DMS53 treated with DMSO at 0.1 percent for 48 hours (cell line): ENCODE results near the gene TSNAXIP1.
A peak's percentile ranks its signal among the peaks of the same experiment; 100 is the strongest.
"Not testable (repeated sequence)": the region's sequence is repeated elsewhere in the genome, so short reads cannot be mapped to it uniquely, and the experiment has no call there.

Source experiments
- DNase-seq: peaks from one replicate; lab custom pipeline; 2025; ENCODE audit not compliant: unreplicated experiment; lab: John Stamatoyannopoulos, UW

TSNAXIP1 gene

DNA sequence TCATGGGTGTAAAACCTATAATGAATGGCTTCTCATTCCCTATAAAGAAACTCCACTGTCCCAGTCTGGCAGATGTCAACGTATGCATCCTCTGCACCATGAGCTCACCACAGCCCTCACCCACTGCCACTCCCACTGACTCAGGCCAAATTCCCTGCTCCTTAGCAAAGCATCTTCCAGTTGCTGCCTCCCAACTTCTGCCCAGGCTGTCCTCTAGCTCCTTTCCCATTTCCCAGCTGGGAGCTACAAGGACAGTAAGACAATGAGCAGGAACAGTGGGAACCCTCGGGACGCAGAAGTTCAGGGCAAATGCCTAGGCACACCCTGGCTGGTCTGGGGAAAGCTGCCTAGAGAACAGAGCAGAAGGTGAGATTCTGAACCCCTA, 26.3 kb downstream of the TSNAXIP1 start:
- DNase-seq = no peak

DNA sequence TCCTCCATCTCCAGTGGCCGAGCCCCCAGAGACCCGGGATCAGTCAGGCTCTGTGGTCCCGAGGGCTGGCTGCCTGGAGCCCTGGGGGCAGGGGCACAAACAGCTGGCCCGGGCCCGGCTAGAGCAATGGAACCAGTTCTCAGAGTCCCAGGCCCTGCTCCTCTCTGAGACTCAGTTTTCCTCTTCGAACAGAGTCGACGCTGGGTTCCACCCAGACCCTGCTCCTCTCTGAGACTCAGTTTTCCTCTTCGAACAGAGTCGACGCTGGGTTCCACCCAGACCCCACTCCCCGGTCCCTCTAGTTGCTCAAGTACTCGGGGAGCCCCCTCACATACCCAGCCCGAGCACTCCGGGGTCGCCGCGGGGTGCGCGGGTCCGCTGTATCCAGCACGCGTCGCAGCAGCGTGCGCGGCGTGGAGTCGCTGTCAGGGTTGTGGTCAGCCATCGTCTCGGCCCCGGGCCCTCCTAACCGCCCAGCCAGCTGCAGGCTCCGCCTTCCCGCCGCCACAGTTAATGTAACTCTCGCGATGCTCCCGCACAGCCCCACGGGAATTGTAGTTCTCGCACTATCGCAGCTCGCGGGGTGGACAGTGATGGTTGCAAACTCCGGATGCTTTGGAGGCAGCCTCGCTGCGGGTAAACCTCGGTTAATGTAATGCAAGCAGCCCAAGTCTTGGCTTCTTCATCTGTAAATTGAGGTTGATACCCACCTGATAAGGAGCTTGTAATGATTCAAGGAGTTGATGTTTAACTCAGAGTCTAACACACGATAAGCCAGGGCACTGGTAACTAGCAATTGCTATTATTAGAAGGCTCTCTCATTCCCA, 26.9 kb downstream of the TSNAXIP1 start:
- DNase-seq = peak; percentile 71

DNA sequence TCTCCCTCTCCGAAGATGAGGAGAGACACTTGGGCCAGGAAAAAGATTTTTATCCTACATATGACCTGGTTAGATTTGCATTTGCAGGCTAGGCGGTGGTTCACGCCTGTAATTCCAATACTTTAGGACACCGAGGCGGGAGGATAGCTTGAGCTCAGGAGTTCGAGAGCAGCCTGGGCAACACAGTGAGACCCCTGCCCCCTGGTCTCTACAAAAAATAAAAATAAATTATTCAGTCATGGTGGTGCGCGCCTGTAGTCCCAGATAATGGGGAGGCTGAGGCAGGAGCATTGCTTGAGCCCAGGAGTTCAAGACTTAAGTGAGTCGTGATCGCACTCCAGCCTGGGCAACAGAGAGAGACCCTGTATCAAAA, 27.5 kb downstream of the TSNAXIP1 start:
- no peak for DNase-seq

DNA sequence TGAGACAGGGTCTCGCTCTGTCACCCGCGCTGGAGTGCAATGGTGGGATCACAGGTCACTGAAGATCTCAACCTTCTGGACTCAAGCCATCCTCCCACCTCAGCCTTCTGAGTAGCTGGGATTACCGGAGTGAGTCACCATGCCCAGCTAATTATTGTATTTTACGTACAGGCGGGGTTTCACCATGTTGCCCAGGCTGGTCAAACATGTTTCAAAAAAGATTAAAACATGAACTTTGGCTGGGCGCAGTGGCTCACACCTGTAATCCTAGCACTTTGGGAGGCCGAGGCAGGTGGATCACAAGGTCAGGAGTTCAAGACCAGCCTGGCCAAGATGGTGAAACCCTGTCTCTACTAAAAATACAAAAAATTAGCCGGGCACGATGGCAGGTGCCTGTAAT, 30.5 kb downstream of the TSNAXIP1 start:
- not testable (repeated sequence) for DNase-seq

DNA sequence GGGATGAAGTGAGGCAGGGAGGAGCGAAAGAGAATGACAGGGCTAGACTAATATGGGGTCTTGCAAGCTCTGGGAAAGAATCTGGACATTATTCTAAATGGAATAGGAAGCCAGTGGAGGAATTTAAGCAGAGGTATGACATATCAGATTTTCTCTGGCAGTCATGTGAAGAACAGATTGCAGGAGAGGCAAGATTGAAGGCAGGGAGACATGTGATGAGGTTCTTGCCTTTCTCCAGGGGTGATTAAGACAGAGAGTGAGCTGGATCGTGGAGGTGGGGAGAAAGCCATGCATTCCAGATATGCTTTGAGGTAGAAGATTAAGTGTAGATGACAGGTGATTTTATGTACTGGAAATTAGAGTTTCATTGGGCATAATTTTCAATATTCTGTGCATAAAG, 31.1 kb downstream of the TSNAXIP1 start:
- DNase-seq = no peak

DNA sequence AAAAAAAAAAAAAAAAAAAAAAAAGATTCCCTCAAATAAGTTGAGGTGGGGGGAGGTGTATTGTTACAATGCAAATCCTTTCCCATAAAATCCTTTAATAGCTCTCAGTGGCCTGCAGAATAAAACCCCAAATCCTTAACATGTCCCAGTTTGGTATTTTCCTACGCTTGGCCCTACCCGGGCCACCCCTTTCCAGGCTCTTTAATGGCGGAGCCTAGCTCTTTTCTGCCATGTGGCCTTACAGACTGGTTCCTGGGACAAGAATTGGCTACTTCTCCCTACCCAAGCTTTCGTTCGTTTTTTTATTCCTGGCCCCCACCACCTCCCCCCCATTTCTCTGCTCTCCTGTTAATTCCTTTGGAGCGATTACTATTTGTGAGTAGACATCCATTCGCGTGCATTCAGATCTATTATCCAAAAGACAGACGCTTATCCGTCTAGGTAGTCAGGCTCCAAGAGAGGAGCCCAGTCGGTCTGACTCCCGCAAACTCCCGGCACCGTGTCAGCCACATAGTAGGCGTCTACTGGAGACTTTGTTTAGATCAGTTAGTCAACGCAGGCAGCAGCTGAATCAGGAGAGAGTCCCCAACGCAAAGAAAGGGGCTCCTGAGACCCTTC, 34.6 kb downstream of the TSNAXIP1 start:
- DNase-seq = no peak

DNA sequence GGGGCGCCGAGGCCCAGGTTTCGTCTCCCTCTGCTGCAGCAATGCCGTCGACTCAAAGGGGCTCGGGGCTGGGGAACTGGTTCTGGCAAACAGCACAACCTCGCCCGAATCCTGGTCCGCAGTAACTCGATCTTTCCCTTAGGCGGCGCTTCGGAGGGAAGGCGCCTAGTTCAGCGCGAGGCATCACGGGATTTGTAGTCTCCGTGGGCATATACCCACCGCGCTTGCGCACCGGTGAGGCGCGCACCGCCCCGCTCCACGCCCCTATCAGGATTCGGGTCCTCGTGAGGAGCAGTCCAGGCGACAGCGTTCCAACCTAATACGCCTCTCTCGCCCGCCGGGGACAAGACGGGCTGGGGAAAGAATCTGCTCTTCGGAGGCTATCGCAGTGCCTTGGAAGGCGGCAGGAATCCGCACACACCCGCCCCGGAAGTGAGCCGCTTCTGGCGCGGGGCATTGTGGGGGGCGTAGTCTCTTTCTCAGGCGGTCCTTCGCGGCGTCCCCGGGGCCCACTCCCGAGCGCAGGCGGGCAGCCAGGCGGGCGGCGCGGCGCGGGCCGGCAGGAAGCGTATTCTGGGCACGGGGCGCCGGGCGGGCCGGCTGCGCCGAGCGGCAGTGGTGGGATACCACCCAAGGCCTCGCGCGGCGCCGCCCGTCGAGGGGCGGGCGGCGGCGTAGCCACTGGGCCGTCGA, 35.3 kb downstream of the TSNAXIP1 start, which contains the start of gene THAP11:
Gene THAP11, plus strand, starts transcription at position 505 of the 693 bp plus-strand sequence. CDS start 235 bp downstream, outside the sequence.
- DNase-seq = peak; percentile 81

DNA sequence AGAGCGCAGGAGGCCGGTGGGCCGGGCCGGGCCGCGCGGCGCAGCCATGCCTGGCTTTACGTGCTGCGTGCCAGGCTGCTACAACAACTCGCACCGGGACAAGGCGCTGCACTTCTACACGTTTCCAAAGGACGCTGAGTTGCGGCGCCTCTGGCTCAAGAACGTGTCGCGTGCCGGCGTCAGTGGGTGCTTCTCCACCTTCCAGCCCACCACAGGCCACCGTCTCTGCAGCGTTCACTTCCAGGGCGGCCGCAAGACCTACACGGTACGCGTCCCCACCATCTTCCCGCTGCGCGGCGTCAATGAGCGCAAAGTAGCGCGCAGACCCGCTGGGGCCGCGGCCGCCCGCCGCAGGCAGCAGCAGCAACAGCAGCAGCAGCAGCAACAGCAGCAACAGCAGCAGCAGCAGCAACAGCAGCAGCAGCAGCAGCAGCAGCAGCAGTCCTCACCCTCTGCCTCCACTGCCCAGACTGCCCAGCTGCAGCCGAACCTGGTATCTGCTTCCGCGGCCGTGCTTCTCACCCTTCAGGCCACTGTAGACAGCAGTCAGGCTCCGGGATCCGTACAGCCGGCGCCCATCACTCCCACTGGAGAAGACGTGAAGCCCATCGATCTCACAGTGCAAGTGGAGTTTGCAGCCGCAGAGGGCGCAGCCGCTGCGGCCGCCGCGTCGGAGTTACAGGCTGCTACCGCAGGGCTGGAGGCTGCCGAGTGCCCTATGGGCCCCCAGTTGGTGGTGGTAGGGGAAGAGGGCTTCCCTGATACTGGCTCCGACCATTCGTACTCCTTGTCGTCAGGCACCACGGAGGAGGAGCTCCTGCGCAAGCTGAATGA, 36.0 kb downstream of the TSNAXIP1 start:
- peak; percentile 4 for DNase-seq

DNA sequence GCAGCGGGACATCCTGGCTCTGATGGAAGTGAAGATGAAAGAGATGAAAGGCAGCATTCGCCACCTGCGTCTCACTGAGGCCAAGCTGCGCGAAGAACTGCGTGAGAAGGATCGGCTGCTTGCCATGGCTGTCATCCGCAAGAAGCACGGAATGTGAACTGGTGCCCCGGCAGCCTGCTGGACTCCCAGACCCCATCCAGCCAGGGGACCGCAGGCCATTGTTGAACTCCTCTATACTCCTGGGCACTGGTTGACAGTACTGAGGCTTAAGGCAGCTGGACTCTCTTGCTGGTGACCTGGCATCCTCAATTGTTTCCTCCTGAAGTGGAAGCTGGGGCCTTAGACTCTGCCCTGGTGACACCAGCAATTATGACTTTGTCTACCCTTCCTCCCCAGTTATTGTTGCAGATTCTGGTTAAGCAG, 36.7 kb downstream of the TSNAXIP1 start:
- no peak for DNase-seq

DNA sequence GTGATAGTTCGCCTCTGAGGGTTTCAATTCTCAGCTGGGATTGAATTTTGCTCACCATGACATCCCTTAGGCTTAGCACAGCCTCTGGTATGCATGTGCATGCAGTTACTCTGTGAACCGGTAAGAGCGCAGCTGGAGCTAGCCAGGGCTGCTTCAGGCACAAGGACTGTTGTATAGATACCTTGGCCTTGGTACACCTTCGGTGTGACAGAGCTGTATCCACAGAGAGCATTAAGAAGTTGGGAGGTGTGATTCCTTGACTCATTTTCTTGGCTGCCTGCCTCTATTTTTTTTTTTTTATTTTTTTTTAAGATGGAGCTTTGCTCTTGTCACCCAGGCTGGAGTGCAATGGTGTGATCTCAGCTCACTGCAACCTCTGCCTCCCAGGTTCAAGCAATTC, 37.8 kb downstream of the TSNAXIP1 start:
- DNase-seq = no peak

DNA sequence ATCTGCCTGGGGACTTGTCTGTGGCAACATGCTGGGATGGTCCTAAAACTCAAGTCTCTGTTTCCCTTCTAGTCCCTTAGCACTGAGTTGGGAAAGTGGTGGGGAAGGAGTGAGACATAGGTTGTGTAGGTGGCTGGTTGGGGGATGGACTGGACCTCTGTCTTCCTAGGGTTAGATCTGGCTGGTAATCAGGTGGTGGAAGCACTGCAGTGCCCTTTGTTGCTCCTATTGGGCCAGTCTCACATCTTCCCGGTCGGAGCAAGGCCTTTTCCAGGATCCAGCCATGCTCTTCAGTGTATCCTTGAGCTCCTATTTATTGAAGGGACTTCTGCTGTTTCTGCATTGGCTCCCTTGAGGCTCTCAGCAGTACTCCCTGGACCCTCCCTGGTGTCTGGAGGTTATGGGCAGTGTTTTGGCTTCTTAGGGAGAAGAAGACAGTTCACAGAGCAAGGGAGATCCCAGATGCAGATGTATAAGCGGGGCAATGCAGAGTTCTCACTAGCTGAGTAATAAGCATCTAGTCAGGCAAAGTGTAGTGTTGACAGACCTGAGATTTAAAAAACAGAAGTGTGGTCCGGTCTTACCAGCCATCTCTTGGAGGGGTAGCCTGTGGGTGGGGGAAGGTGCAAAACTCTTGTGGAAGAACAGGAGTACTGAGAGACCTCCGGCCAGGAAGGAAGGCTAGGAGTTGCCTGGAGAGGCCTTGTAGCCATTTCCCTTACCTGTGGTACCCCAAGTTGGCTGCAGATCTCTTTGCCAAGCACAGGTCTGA, 38.8 kb downstream of the TSNAXIP1 start:
- no peak for DNase-seq

DNA sequence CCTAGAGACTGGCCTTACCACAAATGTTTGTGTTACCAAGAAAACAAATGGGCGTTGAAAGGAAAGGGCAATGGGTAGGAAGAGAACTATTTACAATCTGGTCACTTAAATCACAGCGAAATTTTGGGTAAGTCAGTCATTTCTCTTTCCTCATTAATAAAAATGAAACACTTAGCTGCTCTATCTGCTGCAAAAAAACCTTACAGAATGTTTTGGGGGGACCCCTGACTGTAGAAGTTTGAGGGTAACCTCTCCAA, 39.3 kb downstream of the TSNAXIP1 start:
- DNase-seq = no peak

DNA sequence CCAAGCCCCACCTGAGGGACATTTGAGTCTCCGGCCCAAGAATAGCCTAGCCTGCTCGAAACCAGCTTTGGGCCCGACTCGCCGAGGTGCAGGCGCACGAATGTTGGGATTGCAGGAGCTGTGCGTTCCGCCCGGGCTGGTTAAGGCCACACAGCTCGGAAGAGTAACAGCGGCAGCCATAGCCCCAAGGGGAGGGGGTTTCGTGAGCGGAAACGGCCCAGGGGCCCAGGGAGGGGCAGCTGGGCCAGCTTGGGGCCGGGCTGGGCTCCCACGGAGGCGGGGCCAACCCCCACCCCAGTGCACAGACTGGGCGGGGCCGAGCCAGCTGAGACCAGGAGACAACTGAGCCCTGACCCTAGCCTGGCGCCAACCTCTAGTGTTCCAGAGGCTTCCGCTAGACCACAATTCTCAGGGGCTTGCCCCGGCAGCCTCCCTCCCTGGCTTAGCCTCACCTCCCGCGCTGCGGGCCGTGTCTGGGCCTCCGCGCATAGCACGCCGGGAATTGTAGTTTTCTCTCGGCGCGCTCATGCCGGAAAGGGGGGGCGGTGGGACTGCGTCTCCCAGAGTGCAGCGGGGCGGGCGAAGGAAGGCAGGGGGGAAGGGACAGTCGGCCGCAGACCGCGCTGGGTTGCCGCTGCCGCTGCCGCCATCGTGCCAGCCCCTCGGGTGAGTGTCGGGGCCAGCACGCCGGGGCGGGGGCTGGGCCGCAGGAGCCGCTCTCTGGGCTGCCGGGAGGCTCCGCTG, 39.8 kb downstream of the TSNAXIP1 start, which contains the start of gene NUTF2:
Gene NUTF2, plus strand, starts transcription at position 614 of the 744 bp plus-strand sequence. CDS start 18,198 bp downstream, outside the sequence.
- peak; percentile 77 for DNase-seq

DNA sequence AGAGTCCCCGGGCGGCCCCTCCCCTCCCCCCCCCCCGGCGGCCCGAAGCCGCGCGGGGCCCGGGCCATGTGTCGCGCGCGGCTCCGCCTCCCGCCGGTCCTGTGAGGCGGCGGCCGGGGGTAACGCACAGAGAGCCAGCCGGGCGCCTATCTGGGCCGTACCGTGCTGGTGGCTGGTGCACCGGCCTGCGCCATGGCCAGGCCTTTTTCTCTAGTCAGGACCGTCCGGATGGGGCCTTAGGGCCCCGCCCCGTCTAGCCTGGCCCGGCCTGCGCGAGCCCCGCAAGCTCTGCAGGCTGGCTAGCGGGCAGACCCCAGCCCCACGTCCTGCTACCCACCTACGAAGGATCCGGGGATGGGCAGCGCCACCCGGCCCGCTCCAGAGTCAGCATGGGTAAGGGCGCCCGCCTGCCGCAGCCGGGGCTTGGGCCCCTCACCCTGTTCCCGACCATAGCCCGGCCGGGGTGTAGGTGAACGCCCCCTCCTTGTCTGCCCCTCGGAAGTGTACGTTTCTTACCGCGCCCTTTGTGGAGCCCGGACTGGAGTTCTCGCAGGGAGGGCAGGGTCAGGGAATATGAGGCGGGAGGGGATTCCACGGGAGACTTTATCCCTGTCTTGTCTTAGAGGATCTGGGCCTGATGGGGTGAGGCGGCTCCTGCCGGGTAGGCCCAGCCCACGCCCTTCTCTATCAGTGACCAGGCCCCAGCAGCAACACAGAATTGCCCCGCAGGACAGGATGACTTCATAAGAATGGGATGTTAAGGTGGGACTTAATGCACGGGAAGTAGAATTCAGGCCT, 40.6 kb downstream of the TSNAXIP1 start, which contains the start of gene CENPT:
Gene CENPT, minus strand, starts transcription at position 630 of the 798 bp plus-strand sequence. CDS start 13,834 bp downstream, outside the sequence.
- DNase-seq = no peak

DNA sequence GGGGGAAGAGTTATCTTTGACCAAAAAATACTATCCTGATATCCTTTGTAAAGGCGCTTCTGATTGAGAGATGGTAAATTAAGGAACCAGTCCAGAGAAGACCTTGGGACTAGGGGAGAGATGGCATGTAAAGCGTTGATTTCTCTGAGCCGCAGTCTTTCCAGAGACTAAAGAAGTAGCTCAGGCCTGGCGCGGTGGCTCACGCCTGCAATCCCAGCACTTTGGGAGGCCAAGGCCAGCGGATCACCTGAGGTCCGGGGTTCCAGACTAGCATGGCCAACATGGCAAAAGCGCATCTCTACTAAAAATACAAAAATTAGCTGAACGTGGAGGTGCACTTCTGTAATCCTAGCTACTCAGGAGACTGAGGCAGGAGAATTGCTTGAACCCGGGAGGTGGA, 41.4 kb downstream of the TSNAXIP1 start:
- no peak for DNase-seq

DNA sequence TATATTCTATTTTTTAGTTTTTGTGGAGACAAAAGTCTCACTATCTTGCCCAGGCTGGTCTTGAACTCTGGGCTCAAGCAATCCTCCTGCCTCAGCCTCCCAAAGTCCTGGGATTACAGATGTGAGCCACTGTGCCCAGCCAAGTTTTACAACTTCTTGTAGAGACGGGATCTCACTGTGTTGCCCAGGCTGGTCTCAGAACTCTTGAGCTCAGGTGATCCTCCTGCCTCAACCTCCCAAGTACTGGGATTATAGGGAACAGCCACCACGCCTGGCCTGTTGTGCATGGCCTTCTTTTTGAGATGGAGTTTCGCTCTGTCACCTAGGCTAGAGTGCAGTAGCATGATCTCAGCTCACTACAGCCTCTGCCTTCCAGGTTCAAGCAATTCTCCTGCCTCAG, 47.0 kb downstream of the TSNAXIP1 start:
- no peak for DNase-seq

DNA sequence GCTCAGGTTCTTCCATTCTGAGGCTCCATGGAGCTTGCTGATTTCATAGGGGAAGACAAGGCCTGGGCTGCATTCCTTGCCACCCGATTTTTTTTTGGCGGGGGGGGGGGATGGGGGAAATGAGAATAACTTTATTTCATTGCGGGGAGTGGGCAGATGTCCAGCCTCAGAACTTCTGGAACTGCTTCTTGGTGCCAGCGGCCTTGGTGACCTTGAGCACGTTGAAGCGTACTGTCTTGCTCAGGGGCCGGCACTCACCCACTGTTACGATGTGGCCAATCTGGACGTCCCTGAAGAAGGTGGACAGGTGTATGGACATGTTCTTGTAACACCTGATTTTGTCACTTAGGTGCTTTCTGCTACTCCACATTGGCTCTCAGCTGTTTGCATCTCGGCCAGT, 49.1 kb downstream of the TSNAXIP1 start:
- DNase-seq = no peak

DNA sequence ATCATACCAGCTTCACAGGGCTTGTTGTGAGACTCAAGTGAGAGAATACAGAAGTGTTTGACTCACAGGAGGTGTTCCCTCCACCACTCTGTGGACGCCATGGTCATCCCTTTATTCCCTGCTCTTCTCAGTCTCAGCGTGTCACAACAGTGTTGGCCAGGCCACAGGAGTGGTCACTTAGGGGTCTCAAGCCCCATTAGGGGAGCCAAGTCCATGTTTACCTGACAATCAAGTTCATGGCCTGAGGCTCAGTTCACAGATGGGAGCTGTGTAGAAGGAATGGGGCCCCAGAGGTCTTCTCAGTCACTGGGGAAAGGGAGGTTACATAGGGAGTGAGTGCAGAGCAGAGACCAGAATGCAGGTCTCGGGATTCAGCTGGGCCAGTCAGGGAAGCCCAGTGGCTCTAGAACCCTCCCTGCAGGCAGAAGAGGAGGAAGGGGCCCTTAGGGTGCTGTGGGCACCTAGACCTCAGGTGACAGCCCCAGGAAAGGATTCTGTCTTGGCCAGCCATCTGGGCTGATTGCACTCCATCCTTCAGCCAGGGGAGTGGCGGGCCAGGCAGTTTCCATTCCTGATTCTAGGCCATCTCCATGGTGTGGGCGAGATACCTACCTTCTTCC, 50.3 kb downstream of the TSNAXIP1 start:
- DNase-seq = no peak
